Stimulated activated naive CD8-positive, alpha-beta T cell treated with anti-CD3 and anti-CD28 coated beads, Interleukin-15, Interleukin-2, amounts not matched to agents 100 U/mL and 50 U/mL, for 24 hours (primary cell): ENCODE data around the gene FAM163A.
A peak's percentile ranks its signal among the peaks of the same experiment; 100 is the strongest.
"Not testable (repeated sequence)": the region's sequence is repeated elsewhere in the genome, so short reads cannot be mapped to it uniquely, and the experiment has no call there.

Source experiments
- ATAC-seq: fragments of 150-1000 bp; cut with Tn5 transposase; one replicate; pipeline ENCODE4 v1.10.0; 2021
- DNase-seq: peaks from one replicate; pipeline ENCODE4 v3.0.0; 2021

FAM163A gene

GRCh38 chr1:179816196-179816960 is 73.3 kb downstream of the FAM163A start:
- DNase-seq (no peak), ATAC-seq (no peak)

GRCh38 chr1:179817056-179817455 is 74.0 kb downstream of the FAM163A start:
- DNase-seq: no peak

GRCh38 chr1:179817789-179818188 is 74.7 kb downstream of the FAM163A start:
- ATAC-seq (no peak), DNase-seq (no peak)

More at GRCh38 chr1:179817056-179817455, 74.0 kb downstream of the FAM163A start:
- ATAC-seq: no peak

- no peak for ATAC-seq
- DNase-seq: no peak
These were observed 75.2 kb downstream of the FAM163A start for GRCh38 chr1:179818260-179818659.

- DNase-seq (no peak), ATAC-seq (no peak)
These were observed 75.7 kb downstream of the FAM163A start for GRCh38 chr1:179818743-179819173.

- no peak for DNase-seq
- ATAC-seq: no peak
These were observed 77.3 kb downstream of the FAM163A start for GRCh38 chr1:179820226-179820970.

GRCh38 chr1:179821524-179821923 is 78.4 kb downstream of the FAM163A start:
- no peak for DNase-seq
- no peak for ATAC-seq

GRCh38 chr1:179822065-179822464 is 79.0 kb downstream of the FAM163A start:
- DNase-seq: no peak
- no peak for ATAC-seq

GRCh38 chr1:179823693-179824092 is 80.6 kb downstream of the FAM163A start:
- DNase-seq: no peak

GRCh38 chr1:179824265-179824664 is 81.2 kb downstream of the FAM163A start:
- ATAC-seq: no peak
- no peak for DNase-seq

More at GRCh38 chr1:179823693-179824092, 80.6 kb downstream of the FAM163A start:
- ATAC-seq: no peak

- ATAC-seq (no peak), DNase-seq (no peak)
These were observed 82.1 kb downstream of the FAM163A start for GRCh38 chr1:179825206-179825605.

GRCh38 chr1:179825798-179826460 is 82.8 kb downstream of the FAM163A start:
- ATAC-seq (no peak), DNase-seq (no peak)

GRCh38 chr1:179826626-179827280 is 83.7 kb downstream of the FAM163A start:
- no peak for ATAC-seq

GRCh38 chr1:179828554-179829110 is 85.5 kb downstream of the FAM163A start:
- ATAC-seq (no peak), DNase-seq (no peak)

More at GRCh38 chr1:179826626-179827280, 83.7 kb downstream of the FAM163A start:
- no peak for DNase-seq

GRCh38 chr1:179831225-179831624 is 88.1 kb downstream of the FAM163A start:
- ATAC-seq (no peak), DNase-seq (no peak)

GRCh38 chr1:179831852-179832699 is 89.0 kb downstream of the FAM163A start:
- ATAC-seq: peak; percentile 51
- no peak for DNase-seq

GRCh38 chr1:179836686-179837445 is 93.8 kb downstream of the FAM163A start:
- DNase-seq, ATAC-seq: not testable (repeated sequence)

GRCh38 chr1:179840107-179840506 is 97.0 kb downstream of the FAM163A start:
- ATAC-seq: no peak

GRCh38 chr1:179848233-179848632 is 105.1 kb downstream of the FAM163A start:
- DNase-seq (no peak), ATAC-seq (no peak)

More at GRCh38 chr1:179840107-179840506, 97.0 kb downstream of the FAM163A start:
- no peak for DNase-seq

- no peak for DNase-seq
- no peak for ATAC-seq
These were observed 110.0 kb downstream of the FAM163A start for GRCh38 chr1:179853102-179853501.
